H9 (cell line): ENCODE data around the gene FLVCR1. TPM values are rescaled to one million over a fixed set of nuclear protein-coding genes. Genes with fewer than 3 reads are reported as not detected.
A peak's percentile ranks its signal among the peaks of the same experiment; 100 is the strongest.

Experiments used
- DNase-seq: peaks from one replicate; pipeline ENCODE4 v3.0.0-alpha.2; 2017
- H2AFZ ChIP-seq: one replicate; pipeline ENCODE4 v1.6.1; 2013; ENCODE audit warnings: mild to moderate bottlenecking, low read length, control low read depth, moderate library complexity
- H2AK5ac ChIP-seq: 2 replicates; pipeline ENCODE4 v1.6.1; 2013; ENCODE audit warnings: low read length, control low read depth, mixed read lengths; ENCODE audit not compliant: insufficient read length
- H2BK120ac ChIP-seq: one replicate; pipeline ENCODE4 v1.6.1; 2013; ENCODE audit warnings: low read depth, mild to moderate bottlenecking, low read length, control low read depth, inconsistent platforms; ENCODE audit not compliant: poor library complexity, severe bottlenecking
- H2BK12ac ChIP-seq: 2 replicates; pipeline ENCODE4 v1.6.1; 2013; ENCODE audit warnings: low read length, control low read depth, mixed read lengths, low read depth; ENCODE audit not compliant: insufficient read length
- H2BK15ac ChIP-seq: 2 replicates; pipeline ENCODE4 v1.6.1; 2013; ENCODE audit warnings: low read depth, low read length, control low read depth
- H2BK20ac ChIP-seq: one replicate; pipeline ENCODE4 v1.6.1; 2013; ENCODE audit warnings: low read depth, mild to moderate bottlenecking, low read length, control low read depth, inconsistent platforms; ENCODE audit not compliant: poor library complexity, severe bottlenecking
- H2BK5ac ChIP-seq: 2 replicates; pipeline ENCODE4 v1.6.1; 2013; ENCODE audit warnings: low read length, control low read depth, mixed read lengths; ENCODE audit not compliant: insufficient read length
- H3K14ac ChIP-seq: 2 replicates; pipeline ENCODE4 v1.6.1; 2013; ENCODE audit warnings: low read length, control low read depth; ENCODE audit not compliant: insufficient read depth
- H3K18ac ChIP-seq: 2 replicates; pipeline ENCODE4 v1.6.1; 2013; ENCODE audit warnings: low read depth, mild to moderate bottlenecking, mixed read lengths, low read length, control low read depth; ENCODE audit not compliant: insufficient read length
- H3K23ac ChIP-seq: 2 replicates; pipeline ENCODE4 v1.6.1; 2013; ENCODE audit warnings: low read length, control low read depth, mixed read lengths, low read depth; ENCODE audit not compliant: insufficient read length
- H3K23me2 ChIP-seq: 2 replicates; pipeline ENCODE4 v1.6.1; 2013; ENCODE audit warnings: low read depth, mild to moderate bottlenecking, mixed read lengths, low read length, control low read depth; ENCODE audit not compliant: insufficient read length, poor library complexity, severe bottlenecking
- H3K27ac ChIP-seq: 2 replicates; pipeline ENCODE4 v1.5.1; 2013; ENCODE audit warnings: low read length, control low read depth, mixed read lengths, low read depth; ENCODE audit not compliant: insufficient read length
- H3K27me3 ChIP-seq: 2 replicates; pipeline ENCODE4 v1.6.1; 2013; ENCODE audit warnings: low read length, control low read depth, inconsistent platforms; ENCODE audit not compliant: insufficient read depth
- H3K4ac ChIP-seq: 2 replicates; pipeline ENCODE4 v1.6.1; 2013; ENCODE audit warnings: low read depth, mild to moderate bottlenecking, control low read depth, inconsistent platforms, low read length, moderate library complexity
- H3K4me1 ChIP-seq: 2 replicates; pipeline ENCODE4 v1.6.1; 2013; ENCODE audit warnings: low read length, control low read depth, inconsistent platforms; ENCODE audit not compliant: insufficient read depth
- H3K4me2 ChIP-seq: 2 replicates; pipeline ENCODE4 v1.6.1; 2013; ENCODE audit warnings: low read length, control low read depth, mixed read lengths; ENCODE audit not compliant: insufficient read length, insufficient read depth
- H3K56ac ChIP-seq: 2 replicates; pipeline ENCODE4 v1.6.1; 2013; ENCODE audit warnings: low read depth, mild to moderate bottlenecking, mixed read lengths, low read length, control low read depth; ENCODE audit not compliant: insufficient read length
- H3K79me1 ChIP-seq: 2 replicates; pipeline ENCODE4 v1.6.1; 2013; ENCODE audit warnings: low read depth, mild to moderate bottlenecking, moderate library complexity, low read length, control low read depth, inconsistent platforms; ENCODE audit not compliant: insufficient read depth, poor library complexity, severe bottlenecking
- H3K79me2 ChIP-seq: 2 replicates; pipeline ENCODE4 v1.6.1; 2013; ENCODE audit warnings: low read length, control low read depth, inconsistent platforms; ENCODE audit not compliant: insufficient read depth
- H3K9ac ChIP-seq: 2 replicates; pipeline ENCODE4 v1.6.1; 2013; ENCODE audit warnings: low read length, control low read depth, mixed read lengths; ENCODE audit not compliant: insufficient read length; ENCODE audit errors: extremely low read depth
- H3K9me3 ChIP-seq: one replicate; pipeline ENCODE4 v1.6.1; 2013; ENCODE audit warnings: low read depth, low read length, inconsistent platforms; ENCODE audit not compliant: control insufficient read depth
- H3T11ph ChIP-seq: one replicate; pipeline ENCODE4 v1.6.1; 2013; ENCODE audit warnings: mild to moderate bottlenecking, low read length, control low read depth, inconsistent platforms
- H4K20me1 ChIP-seq: one replicate; pipeline ENCODE4 v1.6.1; 2013; ENCODE audit not compliant: control insufficient read depth, insufficient read length, insufficient read depth
- H4K5ac ChIP-seq: 2 replicates; pipeline ENCODE4 v1.6.1; 2013; ENCODE audit warnings: low read depth, mild to moderate bottlenecking, mixed read lengths, low read length, control low read depth; ENCODE audit not compliant: insufficient read length
- H4K8ac ChIP-seq: replicated peaks from 2 replicates; pipeline ENCODE4 v1.6.1; 2013; ENCODE audit warnings: low read length, control low read depth, mixed read lengths, low read depth; ENCODE audit not compliant: insufficient read length
- H4K91ac ChIP-seq: 2 replicates; pipeline ENCODE4 v1.6.1; 2013; ENCODE audit warnings: low read depth, mild to moderate bottlenecking, moderate library complexity, mixed read lengths, low read length, control low read depth; ENCODE audit not compliant: insufficient read length
- H3K27ac Mint-ChIP-seq, 3 experiments: 2 replicates in 2 of 3; 3 replicates in 1 of 3; pipeline ENCODE4 v1.8.0; 2020 to 2021; ENCODE audit warnings: mixed read lengths in 3 of 3, mild to moderate bottlenecking in 1 of 3, moderate library complexity in 1 of 3
- H3K27me3 Mint-ChIP-seq: 2 replicates; pipeline ENCODE4 v1.8.0; 2021; ENCODE audit warnings: low read depth, mild to moderate bottlenecking, moderate library complexity, mixed read lengths
- H3K36me3 Mint-ChIP-seq, 3 experiments: 2 replicates in 2 of 3; 3 replicates in 1 of 3; pipeline ENCODE4 v1.8.0; 2020 to 2021; ENCODE audit warnings: low read depth in 3 of 3, mixed read lengths in 3 of 3; ENCODE audit not compliant: insufficient read depth in 1 of 3
- H3K4me1 Mint-ChIP-seq, 2 experiments: 2 replicates each; pipeline ENCODE4 v1.8.0; 2020; ENCODE audit warnings: mixed read lengths in 2 of 2
- H3K4me3 Mint-ChIP-seq, 2 experiments: 2 replicates in 1 of 2; 3 replicates in 1 of 2; pipeline ENCODE4 v1.8.0; 2020 to 2021; ENCODE audit warnings: mild to moderate bottlenecking in 2 of 2, mixed read lengths in 2 of 2, moderate library complexity in 1 of 2
- H3K9me3 Mint-ChIP-seq, 2 experiments: 2 replicates in 1 of 2; 3 replicates in 1 of 2; pipeline ENCODE4 v1.8.0; 2020; ENCODE audit warnings: mild to moderate bottlenecking in 2 of 2, mixed read lengths in 2 of 2, moderate library complexity in 1 of 2
- WGBS: extraction: QIAGEN DNeasy Blood & Tissue Kit; methylation state at CpG from one replicate; pipeline ENCODE4 v1.1.7; 2013; ENCODE audit warnings: missing lambda C conversion rate, low lambda C conversion rate, mixed read lengths; ENCODE audit not compliant: insufficient read length; ENCODE audit errors: extremely low coverage; 5-methylcytosine and 5-hydroxymethylcytosine counted together
- total RNA-seq: library from RNA; stranded (reverse); gene quantifications from 2 replicates; pipeline ENCODE4 v1.2.1, GENCODE V29; 2021
- TF ChIP-seq, protein P1 (sequence below): fragments of 200-600 bp; sonication (generic); conservative IDR thresholded peaks from 3 replicates; pipeline ENCODE4 v1.8.0; 2021; ENCODE audit warnings: antibody characterized with exemption, mild to moderate bottlenecking

FLVCR1 gene
- total RNA-seq, 1 experiment from 2014 or later: 55.2 TPM

DNA sequence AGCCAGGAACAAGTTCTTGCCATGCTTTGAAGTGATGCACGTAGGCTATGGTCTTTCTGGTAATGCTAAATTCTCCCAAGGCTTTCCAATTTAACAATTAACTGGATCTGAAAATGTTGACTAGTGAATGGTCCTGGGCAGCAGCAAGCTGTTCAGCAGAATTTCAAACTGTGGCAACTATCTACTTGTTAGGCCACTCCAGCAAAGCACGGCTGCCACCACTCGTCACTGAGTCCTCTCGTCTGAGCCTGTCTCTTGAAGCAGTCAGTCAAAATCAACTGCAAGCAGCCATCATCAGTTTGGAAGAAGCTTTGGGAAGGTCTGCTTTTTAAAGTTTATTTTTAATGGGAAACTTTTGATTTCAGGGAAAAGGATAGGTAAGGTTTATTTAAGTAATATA, 6.1 kb downstream of the FLVCR1 start:
- Histone ChIP-seq H3K9ac (no peak overlapping the region), H2BK5ac (no peak overlapping the region), H2BK120ac (no peak overlapping the region), H3K9me3 (no peaks in the 10 kb centered on the region), H2AFZ (no peak overlapping the region), H3K79me2 (peaks cover 43% of the 10 kb centered on the region), H3K14ac (no peak overlapping the region), H4K20me1 (no peaks in the 10 kb centered on the region), H3K4me2 (peak overlapping the region; percentile 8), H3T11ph (no peak overlapping the region), H3K4ac (no peak overlapping the region), H3K23me2 (peaks cover 3% of the 10 kb centered on the region), H3K56ac (no peak overlapping the region), H2AK5ac (no peak overlapping the region), H2BK20ac (no peak overlapping the region), H2BK12ac (no peak overlapping the region), H3K23ac (no peak overlapping the region), H4K91ac (no peak overlapping the region), H4K5ac (no peak overlapping the region), H3K27me3 (no peaks in the 10 kb centered on the region), H4K8ac (no peak overlapping the region), H3K27ac (no peak overlapping the region), H3K79me1 (no peaks in the 10 kb centered on the region), H2BK15ac (no peak overlapping the region), H3K18ac (no peak overlapping the region), H3K4me1 (peaks cover 2% of the 10 kb centered on the region; the same call in 1 of the 2 replicates)
- TF ChIP-seq, protein P1, sequence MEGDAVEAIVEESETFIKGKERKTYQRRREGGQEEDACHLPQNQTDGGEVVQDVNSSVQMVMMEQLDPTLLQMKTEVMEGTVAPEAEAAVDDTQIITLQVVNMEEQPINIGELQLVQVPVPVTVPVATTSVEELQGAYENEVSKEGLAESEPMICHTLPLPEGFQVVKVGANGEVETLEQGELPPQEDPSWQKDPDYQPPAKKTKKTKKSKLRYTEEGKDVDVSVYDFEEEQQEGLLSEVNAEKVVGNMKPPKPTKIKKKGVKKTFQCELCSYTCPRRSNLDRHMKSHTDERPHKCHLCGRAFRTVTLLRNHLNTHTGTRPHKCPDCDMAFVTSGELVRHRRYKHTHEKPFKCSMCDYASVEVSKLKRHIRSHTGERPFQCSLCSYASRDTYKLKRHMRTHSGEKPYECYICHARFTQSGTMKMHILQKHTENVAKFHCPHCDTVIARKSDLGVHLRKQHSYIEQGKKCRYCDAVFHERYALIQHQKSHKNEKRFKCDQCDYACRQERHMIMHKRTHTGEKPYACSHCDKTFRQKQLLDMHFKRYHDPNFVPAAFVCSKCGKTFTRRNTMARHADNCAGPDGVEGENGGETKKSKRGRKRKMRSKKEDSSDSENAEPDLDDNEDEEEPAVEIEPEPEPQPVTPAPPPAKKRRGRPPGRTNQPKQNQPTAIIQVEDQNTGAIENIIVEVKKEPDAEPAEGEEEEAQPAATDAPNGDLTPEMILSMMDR: no peak
- DNase-seq: no peak
- no CpG with 5 or more reads among the region's 4 CpGs for WGBS
- peaks cover 14 to 16% of the 10 kb centered on the region in 2 experiments for H3K4me1 Mint-ChIP-seq
- peak overlapping the region in 1 of 3 experiments; percentile 13; a peak in 2 of 7 replicates for H3K27ac Mint-ChIP-seq
- H3K27me3 Mint-ChIP-seq: no peaks in the 10 kb centered on the region
- peak overlapping the region in 1 of 2 experiments; percentile 8; a peak in 2 of 5 replicates for H3K4me3 Mint-ChIP-seq
- peaks cover 34 to 46% (median 35%) of the 10 kb centered on the region in 3 experiments; a peak in 6 of 7 replicates for H3K36me3 Mint-ChIP-seq
- H3K9me3 Mint-ChIP-seq: no peaks in the 10 kb centered on the region
